NB4 (cell line): ENCODE data around the gene GAL3ST1.

ENCODE experiments used
- MYC ChIP-seq: IDR thresholded peaks from 2 replicates; pipeline ENCODE4 v1.6.1; 2011; ENCODE audit warnings: low read depth, low read length
- POLR2A ChIP-seq: IDR thresholded peaks from 2 replicates; pipeline ENCODE4 v1.6.1; 2011; ENCODE audit warnings: mild to moderate bottlenecking; ENCODE audit not compliant: insufficient read length; ENCODE audit errors: extremely low read depth
- TF ChIP-seq, protein P1 (sequence below): IDR thresholded peaks from one replicate; pipeline ENCODE4 v1.5.1; 2012; ENCODE audit warnings: low read depth, low read length
- TF ChIP-seq, protein P2 (sequence below): IDR thresholded peaks from 2 replicates; pipeline ENCODE4 v1.6.1; 2011; ENCODE audit warnings: low read depth, low read length

DNA sequence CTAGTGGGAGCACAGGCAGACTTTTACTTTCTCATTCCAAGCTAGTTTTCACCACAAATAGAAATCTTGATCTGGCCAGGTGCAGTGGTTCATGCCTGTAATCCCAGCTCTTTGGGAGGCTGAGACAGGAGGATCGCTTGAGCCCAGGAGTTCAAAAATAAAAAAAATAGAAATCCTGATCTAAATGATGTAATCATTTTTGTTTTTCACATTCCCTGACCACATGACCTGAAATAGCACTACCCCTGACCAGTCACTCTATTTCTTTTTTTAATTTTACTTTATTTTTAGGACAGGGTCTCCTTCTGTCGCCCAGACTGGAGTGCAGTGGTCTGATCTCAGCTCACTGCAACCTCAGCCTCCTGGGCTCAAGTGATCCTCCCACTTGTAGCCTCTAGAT lies 30.3 kb upstream of the GAL3ST1 start:
- TF ChIP-seq POLR2A (no peak), MYC (no peak)
- TF ChIP-seq, protein P1, sequence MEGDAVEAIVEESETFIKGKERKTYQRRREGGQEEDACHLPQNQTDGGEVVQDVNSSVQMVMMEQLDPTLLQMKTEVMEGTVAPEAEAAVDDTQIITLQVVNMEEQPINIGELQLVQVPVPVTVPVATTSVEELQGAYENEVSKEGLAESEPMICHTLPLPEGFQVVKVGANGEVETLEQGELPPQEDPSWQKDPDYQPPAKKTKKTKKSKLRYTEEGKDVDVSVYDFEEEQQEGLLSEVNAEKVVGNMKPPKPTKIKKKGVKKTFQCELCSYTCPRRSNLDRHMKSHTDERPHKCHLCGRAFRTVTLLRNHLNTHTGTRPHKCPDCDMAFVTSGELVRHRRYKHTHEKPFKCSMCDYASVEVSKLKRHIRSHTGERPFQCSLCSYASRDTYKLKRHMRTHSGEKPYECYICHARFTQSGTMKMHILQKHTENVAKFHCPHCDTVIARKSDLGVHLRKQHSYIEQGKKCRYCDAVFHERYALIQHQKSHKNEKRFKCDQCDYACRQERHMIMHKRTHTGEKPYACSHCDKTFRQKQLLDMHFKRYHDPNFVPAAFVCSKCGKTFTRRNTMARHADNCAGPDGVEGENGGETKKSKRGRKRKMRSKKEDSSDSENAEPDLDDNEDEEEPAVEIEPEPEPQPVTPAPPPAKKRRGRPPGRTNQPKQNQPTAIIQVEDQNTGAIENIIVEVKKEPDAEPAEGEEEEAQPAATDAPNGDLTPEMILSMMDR: no peak
- TF ChIP-seq, protein P2, sequence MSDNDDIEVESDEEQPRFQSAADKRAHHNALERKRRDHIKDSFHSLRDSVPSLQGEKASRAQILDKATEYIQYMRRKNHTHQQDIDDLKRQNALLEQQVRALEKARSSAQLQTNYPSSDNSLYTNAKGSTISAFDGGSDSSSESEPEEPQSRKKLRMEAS: no peak
